NCI-H510A treated with DMSO at 0.1 percent for 48 hours (cell line): Measurements from ENCODE around the gene QSOX2.

Source experiments
- DNase-seq: peaks from one replicate; lab custom pipeline; 2025; lab: John Stamatoyannopoulos, UW

QSOX2 gene

DNA sequence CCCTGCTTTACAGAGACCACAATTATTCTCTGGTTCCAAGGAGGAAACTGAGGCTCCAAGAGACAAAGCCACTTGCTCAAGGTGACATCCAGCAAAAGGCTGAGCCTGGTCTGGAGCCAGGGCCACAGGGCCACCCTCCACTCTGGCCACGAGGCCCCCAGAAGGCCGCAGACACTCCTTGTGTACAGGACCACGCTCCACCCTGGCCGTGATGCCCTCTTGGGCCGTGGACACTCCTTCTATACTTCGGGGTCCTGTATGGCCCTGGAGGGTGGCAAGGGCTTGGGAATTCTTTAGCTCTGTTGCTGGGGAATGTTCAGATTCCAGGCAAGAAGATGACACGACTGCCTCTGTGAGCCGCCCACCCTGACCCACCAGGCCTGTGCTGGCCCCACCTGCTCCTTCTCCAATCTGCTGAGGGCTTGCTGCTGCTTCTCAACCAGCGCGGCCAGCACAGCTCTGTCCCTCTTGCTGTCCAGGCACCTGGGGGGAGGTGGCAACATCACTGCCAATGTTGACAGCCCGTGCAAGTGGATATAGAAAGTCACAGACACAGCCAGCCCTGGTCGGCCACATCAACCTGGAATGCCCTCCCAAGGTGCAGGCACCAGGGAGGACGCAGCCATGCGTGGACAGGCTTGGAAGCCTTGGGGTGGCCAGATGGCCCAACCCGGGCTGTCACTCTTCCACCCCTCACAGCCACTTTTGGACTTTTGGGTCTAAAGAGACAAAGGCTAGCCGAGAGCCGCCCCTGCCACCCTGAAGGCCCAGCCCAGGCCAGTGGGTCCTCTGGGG, 20.1 kb upstream of the QSOX2 start:
- no peak for DNase-seq

DNA sequence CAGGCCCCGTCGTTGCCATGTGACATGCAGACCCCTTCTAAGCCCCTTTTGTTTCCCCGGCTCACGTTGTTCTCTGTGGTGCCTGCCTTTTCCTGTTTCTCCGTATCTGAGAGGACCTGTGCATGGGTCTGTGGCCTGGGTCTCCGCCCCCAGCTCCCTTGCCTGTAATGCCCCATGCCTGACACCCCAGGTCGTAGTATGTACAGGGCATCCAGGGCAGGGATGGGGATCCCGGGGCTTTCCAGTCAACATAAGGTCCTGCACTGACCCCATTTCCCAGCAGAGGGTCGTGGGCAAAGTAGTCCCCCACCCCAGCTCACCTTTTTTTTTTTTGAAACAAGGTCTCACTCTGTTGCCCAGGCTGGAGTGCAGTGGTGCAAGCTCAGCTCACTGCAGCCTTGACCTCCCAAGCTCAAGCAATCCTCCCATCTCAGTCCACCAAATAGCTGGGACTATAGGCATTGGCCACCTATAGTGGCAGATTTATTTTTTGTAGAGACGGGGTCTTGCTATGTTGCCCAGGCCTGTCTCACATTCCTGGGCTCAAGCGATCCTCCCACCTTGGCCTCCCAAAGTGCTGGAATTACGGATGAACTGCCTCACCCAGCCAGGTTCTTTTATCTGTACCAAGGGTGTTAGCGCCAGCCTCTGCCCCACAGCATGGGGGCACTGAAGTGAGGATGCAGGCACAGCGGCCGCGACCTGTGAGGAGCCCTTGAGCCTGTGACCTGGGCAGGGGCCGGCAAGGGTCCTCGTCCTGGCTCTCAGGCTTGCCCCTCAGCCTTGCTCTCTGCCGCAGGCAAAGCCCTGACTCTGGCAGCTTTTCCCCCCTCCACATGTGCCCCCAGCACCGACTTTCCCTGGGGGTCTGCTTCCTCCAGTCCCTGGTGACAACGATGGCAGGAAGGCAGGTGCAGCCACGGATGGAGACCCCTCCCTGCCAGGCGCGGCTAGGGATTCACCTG, 19.1 kb upstream of the QSOX2 start:
- DNase-seq: no peak

DNA sequence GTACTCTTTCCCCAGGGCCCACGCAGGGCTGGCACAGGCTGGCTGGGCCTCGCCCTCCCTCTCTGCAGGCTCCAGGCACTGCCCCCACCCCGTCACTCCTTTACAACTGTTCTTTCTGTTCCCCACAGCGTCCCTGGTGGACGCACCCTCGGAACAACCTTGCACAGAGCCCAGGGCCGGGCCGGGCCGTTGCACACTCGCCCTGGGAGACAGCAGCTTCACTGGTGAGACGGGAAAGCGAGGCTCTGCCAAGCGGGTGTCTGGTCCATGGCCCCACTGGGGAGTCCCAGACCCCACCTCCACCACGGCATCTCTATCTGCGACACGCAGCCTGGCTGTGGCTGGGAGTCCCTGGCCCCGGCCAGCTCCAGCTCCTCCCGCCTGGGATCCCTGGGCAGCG, 18.4 kb upstream of the QSOX2 start:
- DNase-seq: no peak

DNA sequence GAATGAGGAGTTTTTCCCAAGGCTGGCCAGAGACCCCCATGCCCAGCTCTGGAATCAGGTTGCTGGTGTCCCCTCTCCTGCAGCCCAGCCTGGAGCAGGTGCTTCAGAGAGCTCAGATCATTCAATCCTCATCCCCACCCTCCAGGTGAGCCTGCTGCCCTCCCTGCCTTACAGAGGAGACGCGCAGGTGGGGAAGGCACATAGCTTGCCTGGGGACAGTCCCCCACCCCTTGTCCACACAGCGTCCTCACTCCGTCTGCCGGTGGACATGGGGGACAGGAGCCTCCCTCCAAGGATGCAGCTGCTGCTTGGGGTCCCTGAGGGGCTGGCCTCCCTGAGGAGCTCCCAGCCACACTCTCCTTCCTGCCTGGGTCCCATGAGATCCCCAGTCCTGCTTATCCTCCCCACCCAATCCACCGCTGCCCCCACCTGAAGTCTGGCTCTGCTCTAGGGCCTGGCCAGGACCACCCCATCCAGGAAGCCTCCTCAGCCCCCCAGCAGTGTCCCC, 17.1 kb upstream of the QSOX2 start:
- DNase-seq: no peak

DNA sequence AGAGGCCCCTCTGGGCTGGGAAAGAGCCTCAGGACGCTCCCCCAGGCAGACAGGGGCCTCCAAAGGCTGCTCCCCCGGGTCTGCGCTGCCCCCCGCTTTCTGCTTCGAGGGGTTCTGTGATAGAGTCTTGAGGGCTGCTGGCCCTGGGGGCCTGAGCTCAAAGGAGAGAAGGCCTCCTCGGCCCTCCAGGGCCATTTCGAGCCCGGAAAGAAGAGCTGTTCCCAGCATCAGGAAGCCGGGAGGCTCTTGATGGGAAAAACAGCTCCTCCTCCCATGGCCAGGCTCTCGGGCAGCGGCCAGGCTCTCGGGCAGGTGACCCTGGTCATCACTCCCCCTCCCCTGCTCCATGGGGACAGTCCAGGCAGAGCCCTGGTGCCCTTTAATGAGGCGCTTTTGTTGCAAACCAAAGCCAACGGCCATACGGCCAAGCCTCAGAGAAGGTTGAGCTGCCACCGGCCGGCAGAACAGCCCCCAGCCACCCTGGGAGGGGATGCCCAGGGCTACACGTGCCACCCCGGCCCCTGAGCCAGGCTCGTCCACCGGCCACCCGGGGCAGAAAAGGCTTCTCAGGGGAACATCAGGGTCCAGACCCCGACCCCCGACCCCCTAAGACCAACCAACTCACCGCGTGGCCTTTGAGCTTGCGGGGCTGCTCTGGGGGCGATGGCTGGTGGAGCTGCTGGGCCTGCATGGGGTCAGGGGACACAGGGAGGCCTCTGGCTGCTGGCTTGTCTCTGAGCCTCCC, 16.2 kb upstream of the QSOX2 start:
- no peak for DNase-seq

DNA sequence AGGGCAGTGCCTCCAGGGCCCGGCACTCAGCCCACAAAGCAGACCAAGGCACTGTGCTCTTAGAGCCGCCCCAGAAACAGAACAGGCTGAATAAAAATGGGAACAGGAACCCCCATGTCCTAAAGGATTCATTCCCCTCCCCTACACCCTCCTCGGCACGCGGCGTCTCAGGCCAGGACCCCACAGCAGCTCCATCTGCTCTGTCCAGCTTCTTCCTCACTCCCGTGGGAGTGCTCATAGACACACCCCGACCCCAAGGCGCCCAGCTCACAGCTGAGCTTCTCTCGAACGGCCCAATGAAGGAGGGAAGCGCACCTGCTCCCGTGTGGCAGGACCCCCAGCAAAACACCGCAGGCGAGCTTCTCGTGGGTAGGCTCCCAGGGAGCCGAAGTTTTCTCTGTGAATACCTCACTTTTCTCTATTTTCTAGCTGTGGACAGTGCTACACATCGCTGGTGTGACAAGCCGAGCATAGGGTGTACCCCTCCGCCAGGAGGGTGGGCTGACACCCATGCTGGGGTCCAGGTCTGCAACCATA, 15.4 kb upstream of the QSOX2 start:
- DNase-seq: no peak

DNA sequence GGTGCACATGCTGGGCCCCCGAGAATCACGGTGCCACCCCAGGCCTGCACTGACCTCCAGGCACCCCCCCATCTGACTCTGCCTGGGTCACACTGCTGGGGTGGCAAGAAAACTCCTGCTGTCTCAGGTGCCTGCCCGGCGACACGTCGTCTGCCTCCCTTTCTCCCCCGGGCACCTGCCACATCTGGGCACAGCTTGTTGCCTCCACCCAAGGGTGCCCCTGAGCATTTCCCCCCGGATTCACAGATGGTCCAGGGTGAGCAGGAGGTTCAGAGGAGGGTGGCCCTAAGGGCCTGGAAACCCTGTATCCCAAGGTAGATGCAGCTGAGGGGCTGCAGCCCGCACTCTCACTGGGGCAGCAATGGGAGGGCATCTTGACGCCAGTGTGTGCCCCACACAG, 14.9 kb upstream of the QSOX2 start:
- no peak for DNase-seq

DNA sequence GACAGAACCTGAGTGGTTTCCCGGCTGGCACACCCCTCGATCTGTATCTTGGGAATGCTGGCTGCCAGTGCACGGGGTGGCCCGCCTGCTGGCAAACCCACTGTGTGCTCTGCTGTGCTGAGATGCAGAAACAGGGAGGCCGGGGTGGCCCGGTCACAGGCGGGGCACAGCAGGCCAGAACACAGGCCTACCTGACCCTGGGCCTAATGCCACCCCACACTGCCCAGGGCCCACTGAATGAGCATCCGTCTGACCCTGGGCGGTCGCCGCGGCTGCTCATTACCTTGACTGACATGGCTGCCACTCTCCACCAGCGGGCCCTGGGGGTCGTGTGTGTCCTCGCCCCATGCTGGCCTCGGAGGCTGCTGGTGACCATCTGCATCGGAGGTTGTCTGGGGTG, 14.2 kb upstream of the QSOX2 start:
- no peak for DNase-seq

DNA sequence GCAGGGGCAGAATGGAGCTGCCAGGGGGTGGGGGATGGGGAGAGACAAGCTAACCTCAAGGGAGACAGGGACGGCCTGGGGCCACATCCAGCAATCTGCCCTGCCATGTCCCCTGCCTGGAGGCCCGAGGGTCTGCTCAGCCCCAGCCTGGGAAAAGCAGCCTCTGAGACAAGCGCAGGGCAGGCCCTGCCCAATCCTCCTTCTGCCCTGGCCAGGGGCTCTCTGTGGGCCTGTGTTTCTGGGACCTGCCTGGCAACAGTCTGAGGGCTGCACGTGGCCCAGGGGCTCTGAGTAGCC, 13.9 kb upstream of the QSOX2 start:
- no peak for DNase-seq

DNA sequence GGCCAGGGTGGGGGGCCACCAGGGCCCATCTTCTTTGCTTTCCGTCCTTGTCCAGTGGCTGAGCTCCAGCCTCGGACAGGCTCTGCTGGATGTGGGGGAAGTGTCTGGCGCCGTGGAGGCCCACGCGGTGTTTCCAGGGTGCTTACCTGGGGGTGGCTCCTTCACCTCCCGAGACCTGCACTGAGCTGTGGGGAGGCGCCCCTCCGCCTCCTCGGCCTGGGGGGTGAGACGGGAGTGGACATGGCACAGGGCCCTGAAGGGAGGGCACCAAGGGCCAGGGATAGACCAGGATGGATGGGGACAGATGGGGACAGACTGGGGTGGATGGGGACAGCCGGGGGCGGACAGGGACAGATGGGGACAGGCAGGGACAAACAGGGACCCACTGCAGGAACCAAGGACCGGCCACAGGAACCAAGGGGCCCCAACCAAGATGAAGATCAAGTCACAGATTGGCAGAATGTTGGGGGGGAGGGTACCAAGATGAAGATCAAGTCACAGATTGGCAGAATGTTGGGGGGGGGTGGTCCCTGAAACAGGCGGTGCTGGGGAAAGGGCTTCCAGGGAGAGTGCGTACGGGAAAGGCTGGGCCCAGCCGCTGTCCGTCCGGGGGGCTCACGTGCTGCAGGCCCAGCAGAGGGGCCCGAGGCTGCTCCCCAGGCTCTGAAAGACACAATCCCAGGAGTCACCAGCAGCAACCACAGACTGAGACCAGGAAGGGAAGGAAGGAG, 13.3 kb upstream of the QSOX2 start:
- no peak for DNase-seq

DNA sequence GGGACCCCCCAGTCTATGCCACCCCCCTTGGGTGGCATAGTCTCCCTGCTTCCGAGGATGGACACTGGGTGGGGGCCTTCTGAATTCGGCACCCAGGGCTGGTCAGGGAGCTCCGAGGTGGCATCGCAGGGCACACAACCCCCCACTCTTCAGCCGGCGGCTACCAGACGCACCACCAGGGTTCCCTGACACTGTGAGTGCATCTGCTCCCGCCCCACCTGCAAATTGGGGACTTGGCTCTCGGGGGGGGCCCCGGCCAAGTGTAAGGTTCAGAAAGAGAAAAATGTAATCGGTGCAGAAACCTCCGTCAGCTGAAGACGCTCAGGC, 12.7 kb upstream of the QSOX2 start:
- no peak for DNase-seq

DNA sequence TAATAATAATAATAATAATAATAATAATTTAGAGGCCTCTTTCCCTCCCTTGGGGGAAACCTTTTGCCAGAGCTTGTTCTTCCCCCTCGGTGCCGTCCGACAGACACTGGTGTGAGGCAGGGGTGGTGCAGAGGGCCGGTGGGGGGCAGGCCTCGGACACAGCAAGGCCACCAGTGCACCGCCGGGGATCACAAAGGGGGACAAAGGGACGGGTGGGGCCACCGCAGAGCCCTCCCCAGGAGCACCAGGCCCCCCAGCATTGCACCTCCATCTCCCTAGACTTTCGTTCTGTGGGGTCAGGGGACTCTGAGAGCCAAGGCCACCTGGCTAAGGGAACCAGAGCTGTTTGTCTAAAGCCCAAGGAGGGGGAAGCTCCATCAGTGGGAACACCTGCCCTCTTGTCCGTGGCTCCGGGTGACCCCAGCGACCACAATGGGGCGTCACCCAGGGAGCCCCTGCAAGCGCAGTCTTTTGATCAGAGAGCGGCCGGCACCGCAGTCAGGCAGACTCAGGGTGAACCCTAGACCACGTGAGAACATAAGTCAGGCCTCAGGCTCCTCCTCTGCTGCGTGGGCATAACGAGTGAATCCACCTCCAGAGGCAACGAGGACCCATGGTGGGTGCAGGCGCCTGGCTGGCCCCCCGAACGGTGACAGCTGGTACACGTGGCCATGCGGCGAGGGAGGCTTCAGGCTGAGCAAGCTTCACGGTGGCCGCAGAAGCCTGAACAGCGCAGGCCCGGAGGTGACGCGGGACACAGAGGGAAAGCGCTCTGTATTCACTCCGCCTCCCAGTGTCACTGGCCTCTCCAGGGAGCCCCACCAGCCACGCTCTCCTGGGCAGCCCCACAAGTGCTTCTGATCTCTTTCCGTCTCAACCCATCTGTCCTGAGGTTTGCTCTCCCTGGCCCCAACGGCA, 12.0 kb upstream of the QSOX2 start:
- DNase-seq: no peak

DNA sequence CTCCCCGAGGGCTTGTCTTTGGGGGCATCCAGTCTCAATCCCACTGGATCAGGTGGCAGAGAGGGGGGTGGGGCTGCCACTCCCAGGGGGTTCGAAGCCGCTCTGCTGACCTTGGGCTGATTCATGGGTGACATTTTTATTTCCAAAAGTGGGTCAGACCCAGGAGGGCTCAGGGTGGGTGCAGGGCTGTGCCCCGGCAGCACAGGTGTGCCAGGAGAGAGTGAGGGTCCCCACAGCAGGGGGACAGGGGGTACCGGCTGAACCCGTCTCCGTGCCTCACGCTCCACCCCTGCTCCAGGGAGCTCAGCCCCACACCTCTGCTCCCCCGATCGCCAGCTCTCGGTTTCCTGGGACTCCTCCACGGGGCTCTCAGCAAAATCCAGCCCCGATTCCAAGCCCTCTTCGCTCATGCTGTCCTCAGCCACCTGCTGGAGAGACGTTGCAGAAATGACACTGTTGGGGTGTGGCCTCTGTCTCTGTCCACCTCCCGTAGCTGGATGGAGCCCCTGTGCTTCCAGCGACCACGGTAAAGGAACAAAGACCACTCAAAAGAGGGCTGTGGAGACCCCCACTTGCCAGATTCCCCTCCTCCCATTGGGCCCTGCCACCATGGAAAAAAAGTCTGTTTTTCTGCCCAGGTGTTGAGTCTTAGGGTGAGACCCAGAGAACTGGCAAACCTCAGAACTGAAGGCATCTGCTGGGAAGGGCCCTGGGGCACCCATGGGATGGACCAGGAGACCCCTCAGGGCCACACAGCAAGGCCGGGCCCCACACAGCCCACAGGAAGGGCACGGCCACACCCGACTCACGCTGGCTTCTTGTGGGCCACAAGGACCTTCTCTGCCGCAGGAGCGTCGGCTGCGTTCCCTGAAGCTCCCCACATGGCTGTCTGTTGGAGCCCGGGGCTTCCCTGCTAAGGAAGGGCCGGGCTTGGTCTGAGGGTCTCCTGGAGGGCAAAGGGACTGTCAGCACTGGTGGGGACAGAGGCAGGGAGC, 10.6 kb upstream of the QSOX2 start:
- DNase-seq: no peak

DNA sequence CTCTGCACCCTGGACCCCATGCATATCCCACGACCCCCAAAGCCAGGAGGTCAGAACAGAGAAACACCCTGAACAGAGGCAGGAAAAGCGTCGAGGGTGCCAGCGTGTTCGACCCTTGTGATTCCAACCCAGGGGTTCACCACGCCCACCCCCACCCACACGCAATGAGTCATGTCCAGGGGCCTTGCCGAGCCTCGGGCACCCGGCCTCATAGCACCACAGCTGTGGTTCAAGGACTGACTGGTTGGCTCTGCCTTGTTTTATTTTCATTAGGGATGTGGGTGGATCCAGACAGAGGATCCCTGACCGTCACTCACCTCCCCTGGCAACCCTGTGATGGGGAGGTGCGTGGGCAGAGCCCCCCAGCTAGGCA, 9.5 kb upstream of the QSOX2 start:
- no peak for DNase-seq

DNA sequence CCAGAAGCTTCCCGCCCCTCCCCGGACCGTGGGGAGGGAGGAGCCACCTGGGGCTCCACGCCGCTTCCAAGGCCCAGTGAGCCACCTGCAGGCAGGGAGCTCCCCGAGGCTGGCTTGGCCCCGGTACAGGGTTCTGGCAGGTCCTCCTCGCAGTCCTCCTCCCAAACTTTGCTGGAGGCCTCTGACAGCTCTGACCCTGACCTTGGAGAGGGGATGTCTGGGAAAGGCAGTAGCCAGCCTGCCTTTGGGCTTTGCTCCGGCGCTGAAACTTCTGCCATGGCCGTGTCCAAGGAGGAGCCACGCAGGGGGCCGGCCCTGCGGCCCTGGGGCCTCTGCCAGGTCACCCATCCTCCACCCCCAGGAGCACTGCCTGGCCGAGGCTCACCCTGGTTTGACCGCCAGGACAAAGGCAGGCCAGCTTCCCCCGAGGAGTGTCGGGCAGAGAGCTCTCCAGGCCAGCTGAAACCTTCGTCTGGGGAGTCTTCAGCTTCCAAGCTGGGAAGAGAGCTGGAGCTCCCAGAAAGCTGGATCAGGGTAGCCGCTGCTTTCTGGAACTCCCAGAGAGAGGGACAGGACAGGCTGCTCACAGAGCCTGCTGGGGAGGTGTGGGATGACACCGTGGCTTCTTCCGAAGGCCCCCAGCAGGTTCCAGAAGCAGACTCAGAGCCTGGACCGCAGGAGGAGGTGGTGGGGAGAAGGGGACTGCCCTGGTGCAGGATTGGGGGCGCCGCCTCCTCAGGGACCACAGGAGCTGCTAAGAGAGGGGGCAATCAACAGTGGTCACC, 9.0 kb upstream of the QSOX2 start:
- no peak for DNase-seq

DNA sequence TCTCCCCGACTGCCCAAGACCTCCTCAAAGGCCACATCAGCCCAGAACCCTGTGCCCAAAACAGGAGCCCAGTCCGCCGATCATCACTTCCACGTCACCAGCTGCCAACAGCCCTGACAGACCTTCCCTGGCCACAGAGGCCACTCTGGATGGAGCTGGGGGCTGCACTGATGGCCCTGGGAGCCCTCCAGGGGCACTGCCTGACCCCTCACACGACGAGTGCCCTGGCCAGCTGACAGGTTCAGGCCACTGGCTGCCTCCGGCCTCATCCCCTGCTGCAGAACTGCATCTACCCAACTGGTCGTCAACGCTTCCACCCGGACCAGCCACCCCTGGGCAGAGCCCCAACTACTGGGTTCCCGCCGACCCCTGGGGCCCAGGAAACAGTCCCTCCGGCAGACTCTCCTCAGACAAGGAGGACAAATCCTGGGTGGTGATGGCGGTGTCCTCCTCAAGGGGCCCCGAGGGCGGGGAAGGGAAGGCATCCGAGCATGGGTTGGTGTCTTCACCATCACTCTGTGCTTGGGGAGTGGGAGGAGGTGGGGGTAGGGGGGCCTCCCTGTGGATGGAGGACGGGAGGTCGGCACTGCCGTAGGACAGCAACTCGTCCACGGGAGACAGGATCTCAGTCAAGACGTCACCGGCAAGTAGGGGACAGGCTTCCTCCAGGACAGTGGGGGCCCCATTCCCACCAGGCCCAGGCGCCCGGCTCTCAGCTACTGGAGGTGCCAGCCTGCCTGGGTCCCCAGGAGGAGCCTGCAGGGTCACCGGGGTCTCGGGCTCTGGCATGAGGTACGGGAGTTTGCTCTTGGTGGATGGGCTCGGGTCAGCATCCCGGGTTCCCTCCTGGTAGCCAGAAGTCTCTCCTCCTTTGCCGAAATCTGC, 7.9 kb upstream of the QSOX2 start:
- DNase-seq: no peak

DNA sequence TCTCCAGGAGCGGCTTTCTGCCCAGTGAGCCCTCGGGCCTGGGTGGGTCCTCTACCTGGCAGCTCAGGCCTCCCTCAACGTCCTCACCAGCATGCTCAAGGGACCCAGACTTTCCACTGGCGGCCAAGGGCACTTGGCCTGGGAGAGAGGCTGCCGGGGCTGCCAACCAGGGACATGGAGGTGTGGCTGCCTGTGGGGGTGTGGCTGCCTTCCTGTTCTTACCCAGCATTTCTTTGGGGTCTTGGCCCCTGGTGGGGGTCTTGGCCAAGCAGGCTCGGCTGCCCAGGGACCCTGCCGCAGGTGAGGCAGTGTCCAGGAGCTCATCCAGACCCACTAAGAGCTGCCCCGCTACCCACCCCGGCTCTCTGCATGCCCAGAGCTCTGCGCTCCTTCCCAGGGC, 7.2 kb upstream of the QSOX2 start:
- DNase-seq: no peak

DNA sequence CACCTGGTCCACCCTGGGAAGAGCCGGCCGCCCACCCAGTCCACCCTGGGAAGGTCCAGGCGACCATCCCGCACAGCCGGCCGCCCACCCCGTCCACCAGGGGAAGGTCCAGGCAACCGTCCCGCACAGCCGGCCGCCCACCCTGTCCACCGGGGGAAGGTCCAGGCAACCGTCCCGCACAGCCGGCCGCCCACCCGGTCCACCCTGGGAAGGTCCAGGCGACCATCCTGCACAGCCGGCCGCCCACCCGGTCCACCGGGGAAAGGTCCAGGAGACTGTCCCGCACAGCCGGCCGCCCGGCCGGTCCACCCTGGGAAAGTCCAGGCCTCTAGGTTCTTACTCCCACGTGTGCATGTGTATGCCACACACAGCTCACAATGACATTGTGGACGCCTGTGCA, 6.7 kb upstream of the QSOX2 start:
- no peak for DNase-seq
